ENCODE results near the gene PLEKHD1.

Gene PLEKHD1

DNA sequence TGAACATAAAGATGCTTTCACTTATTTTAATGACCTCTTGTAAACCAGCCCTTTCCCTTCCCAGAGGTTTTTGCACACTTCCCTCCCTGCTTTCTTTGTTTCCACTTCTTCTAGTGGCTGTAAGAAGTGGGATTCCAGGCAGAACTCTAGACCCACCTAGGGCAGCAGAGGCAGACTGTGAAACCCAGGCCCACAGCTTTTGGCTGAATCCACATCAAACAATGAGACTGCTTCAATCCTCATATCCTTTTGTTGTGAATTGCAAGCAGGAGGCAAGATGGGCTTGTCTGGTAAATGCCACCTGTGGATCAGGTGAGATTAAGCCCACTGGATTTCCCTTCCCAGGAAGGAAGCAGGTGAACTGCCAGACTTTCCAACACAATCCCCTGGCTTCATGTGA lies 77.4 kb downstream of the PLEKHD1 start:
- peaks cover 22% of the 10 kb centered on the region for H3K27me3 ChIP-seq (replicated peaks)
- TF ChIP-seq, protein P1, sequence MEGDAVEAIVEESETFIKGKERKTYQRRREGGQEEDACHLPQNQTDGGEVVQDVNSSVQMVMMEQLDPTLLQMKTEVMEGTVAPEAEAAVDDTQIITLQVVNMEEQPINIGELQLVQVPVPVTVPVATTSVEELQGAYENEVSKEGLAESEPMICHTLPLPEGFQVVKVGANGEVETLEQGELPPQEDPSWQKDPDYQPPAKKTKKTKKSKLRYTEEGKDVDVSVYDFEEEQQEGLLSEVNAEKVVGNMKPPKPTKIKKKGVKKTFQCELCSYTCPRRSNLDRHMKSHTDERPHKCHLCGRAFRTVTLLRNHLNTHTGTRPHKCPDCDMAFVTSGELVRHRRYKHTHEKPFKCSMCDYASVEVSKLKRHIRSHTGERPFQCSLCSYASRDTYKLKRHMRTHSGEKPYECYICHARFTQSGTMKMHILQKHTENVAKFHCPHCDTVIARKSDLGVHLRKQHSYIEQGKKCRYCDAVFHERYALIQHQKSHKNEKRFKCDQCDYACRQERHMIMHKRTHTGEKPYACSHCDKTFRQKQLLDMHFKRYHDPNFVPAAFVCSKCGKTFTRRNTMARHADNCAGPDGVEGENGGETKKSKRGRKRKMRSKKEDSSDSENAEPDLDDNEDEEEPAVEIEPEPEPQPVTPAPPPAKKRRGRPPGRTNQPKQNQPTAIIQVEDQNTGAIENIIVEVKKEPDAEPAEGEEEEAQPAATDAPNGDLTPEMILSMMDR (IDR thresholded peaks at IDR 0.05; ENCODE audit: low read depth, low read length, missing control alignments) = no peak
- no peaks in the 10 kb centered on the region for H3K36me3 ChIP-seq (replicated peaks)
- DNase-seq = no peak
- H3K27ac ChIP-seq = no peak overlapping the region
- no peak overlapping the region for H3K4me3 ChIP-seq (ENCODE audit: low read depth, low read length)
- in situ Hi-C loops (cut with HindIII; ENCODE audit: low pct_ligation_motif_present, low sequenced_read_pairs) = no loop called here

DNA sequence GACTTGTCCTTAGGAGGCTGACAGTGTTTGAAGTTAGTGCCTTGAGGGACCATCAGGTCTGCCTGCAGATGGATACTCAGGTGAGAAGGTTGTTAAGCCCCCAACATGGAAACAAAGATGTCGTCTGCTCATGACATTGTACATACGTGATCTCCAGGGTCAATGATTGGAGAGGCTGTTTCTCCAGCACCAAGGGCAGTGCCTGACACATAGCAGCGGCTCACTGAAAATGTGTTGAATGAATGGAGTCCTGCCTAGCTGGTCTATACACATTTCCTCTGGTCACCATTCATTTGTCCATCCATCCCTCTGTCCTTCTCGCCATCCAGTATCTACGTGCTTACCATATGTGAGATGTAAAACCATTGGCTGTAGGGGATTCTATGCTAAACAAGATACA lies 83.0 kb downstream of the PLEKHD1 start:
- in situ Hi-C loops (cut with HindIII; ENCODE audit: low pct_ligation_motif_present, low sequenced_read_pairs) = no loop called here
- peaks cover 42% of the 10 kb centered on the region for H3K27me3 ChIP-seq (replicated peaks)
- no peaks in the 10 kb centered on the region for H3K36me3 ChIP-seq (replicated peaks)
- H3K4me3 ChIP-seq (ENCODE audit: low read depth, low read length) = no peak overlapping the region
- H3K27ac ChIP-seq = no peak overlapping the region
- DNase-seq = no peak
- TF ChIP-seq, protein P1 (IDR thresholded peaks at IDR 0.05; ENCODE audit: low read depth, low read length, missing control alignments) = no peak

DNA sequence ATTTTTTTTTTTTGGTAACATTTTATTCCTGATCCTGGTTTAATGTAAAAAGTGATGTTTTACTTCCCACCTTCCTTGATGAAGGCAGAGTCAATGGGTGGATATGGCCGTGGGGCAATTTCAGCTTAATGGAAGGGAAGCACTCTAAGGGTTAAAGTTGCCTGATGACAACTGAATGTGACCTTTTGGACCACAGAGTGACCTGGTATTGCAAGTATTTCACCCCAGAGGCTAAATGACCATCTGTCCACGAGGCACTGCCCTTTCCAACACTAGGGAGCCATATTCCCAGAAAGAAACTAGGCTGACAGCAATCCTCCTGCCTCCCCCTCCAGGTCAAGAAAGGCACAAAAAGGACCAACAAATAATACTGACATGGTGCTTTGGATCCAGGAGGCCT lies 85.3 kb downstream of the PLEKHD1 start:
- no peak for DNase-seq
- Histone ChIP-seq H3K36me3 (replicated peaks) (no peaks in the 10 kb centered on the region), H3K27me3 (replicated peaks) (peaks cover 50% of the 10 kb centered on the region), H3K4me3 (ENCODE audit: low read depth, low read length) (no peak overlapping the region), H3K27ac (no peak overlapping the region)
- in situ Hi-C loops (cut with HindIII; ENCODE audit: low pct_ligation_motif_present, low sequenced_read_pairs) = no loop called here
- TF ChIP-seq, protein P1 (IDR thresholded peaks at IDR 0.05; ENCODE audit: low read depth, low read length, missing control alignments) = no peak

DNA sequence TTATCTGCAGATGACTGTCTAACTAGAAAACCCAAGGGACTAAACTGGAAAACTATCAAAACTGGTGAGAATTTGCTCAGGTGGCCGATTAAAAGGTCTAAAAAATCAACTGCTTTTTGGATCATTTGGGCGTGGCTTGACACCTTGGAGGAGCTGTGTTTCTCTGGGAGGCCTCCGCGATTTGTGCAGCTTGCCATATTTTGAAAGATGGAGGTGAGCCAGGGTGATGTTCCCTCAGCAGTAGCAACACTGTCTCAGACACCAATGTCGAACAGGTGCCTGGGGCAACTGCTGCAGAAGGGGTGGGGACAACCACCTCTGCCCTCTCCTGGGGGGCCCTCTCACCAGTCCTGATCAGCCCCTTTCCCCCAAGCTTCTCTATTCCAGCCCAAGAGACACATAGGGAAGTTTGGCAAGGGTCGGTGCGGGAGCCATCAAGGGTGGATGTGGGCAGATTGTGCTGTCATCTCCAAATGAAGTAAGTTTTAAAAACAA lies 86.4 kb downstream of the PLEKHD1 start:
- no peak overlapping the region for H3K4me3 ChIP-seq (ENCODE audit: low read depth, low read length)
- TF ChIP-seq, protein P1 (IDR thresholded peaks at IDR 0.05; ENCODE audit: low read depth, low read length, missing control alignments) = no peak
- no peak overlapping the region for H3K27ac ChIP-seq
- no peaks in the 10 kb centered on the region for H3K36me3 ChIP-seq (replicated peaks)
- H3K27me3 ChIP-seq (replicated peaks) = peaks cover 47% of the 10 kb centered on the region
- in situ Hi-C loops (cut with HindIII; ENCODE audit: low pct_ligation_motif_present, low sequenced_read_pairs) = no loop called here
- no peak for DNase-seq

DNA sequence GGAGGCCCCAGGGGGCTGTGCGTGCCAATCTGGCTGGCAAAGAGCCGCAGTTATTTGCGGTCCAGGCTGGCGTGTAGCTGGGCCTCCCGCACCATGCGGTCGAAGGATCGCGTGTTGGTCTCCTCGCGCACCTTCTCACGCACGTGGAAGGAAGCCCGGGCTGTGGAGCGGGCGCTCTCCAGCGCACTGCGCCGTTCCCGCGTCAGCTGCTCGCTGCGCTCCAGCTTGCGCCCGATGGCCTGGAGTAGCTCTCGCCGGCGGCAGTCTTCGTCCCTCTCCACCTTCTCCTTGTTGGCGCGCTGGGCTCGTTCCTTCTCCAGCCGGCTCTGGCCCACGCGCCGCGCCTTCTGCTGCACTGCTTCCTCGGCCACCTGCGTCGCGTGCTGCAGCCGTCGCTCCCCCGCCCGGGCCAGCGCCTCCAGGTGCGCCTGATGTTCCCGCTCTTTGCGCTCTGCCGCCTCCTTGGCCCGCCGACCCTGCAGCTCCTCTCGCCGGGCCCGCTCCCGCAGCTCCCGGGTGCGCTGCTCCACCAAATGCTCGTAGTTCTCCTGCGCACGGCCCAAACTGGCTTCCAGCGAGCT lies 87.0 kb downstream of the PLEKHD1 start:
- in situ Hi-C loops (cut with HindIII; ENCODE audit: low pct_ligation_motif_present, low sequenced_read_pairs) = no loop called here
- no peak overlapping the region for H3K27ac ChIP-seq
- no peaks in the 10 kb centered on the region for H3K36me3 ChIP-seq (replicated peaks)
- TF ChIP-seq, protein P1 (IDR thresholded peaks at IDR 0.05; ENCODE audit: low read depth, low read length, missing control alignments) = no peak
- H3K27me3 ChIP-seq (replicated peaks) = peaks cover 49% of the 10 kb centered on the region
- DNase-seq = no peak
- no peak overlapping the region for H3K4me3 ChIP-seq (ENCODE audit: low read depth, low read length)

All from brain microvascular endothelial cell (primary cell).